NB4 (cell line): ENCODE measurements around the gene MADD.

Source experiments
- POLR2A ChIP-seq: IDR thresholded peaks from 2 replicates; pipeline ENCODE4 v1.6.1; 2011; ENCODE audit warnings: mild to moderate bottlenecking; ENCODE audit not compliant: insufficient read length; ENCODE audit errors: extremely low read depth
- TF ChIP-seq, protein P1 (sequence below): IDR thresholded peaks from one replicate; pipeline ENCODE4 v1.5.1; 2012; ENCODE audit warnings: low read depth, low read length
- TF ChIP-seq, protein P2 (sequence below): IDR thresholded peaks from 2 replicates; pipeline ENCODE4 v1.6.1; 2011; ENCODE audit warnings: low read depth, low read length

DNA sequence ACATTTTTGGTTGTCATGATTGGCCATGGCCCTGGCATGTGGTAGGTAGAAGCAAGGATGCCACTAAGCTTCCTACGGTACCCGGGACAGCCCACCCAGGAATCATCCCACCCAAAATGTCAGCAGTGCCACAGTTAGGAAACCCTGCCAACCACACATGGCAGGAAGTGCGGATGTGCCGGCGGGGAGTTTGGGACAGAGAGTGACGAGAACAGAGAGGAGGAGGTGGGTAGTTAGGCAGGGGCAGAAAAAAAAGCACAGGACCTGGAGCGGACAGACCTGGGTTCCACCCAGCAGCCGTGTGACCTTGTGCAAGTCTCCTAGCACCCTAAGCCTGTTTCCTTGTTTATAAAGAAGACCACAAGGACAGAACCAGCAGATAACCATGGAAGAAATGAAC, 105.1 kb downstream of the MADD start:
- TF ChIP-seq, protein P1, sequence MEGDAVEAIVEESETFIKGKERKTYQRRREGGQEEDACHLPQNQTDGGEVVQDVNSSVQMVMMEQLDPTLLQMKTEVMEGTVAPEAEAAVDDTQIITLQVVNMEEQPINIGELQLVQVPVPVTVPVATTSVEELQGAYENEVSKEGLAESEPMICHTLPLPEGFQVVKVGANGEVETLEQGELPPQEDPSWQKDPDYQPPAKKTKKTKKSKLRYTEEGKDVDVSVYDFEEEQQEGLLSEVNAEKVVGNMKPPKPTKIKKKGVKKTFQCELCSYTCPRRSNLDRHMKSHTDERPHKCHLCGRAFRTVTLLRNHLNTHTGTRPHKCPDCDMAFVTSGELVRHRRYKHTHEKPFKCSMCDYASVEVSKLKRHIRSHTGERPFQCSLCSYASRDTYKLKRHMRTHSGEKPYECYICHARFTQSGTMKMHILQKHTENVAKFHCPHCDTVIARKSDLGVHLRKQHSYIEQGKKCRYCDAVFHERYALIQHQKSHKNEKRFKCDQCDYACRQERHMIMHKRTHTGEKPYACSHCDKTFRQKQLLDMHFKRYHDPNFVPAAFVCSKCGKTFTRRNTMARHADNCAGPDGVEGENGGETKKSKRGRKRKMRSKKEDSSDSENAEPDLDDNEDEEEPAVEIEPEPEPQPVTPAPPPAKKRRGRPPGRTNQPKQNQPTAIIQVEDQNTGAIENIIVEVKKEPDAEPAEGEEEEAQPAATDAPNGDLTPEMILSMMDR: no peak
- TF ChIP-seq POLR2A: no peak
- TF ChIP-seq, protein P2, sequence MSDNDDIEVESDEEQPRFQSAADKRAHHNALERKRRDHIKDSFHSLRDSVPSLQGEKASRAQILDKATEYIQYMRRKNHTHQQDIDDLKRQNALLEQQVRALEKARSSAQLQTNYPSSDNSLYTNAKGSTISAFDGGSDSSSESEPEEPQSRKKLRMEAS: no peak
